Amniotic stem cell (primary cell): ENCODE data around the gene KCNQ5.

Experiments used
- DNase-seq: peaks from one replicate; lab custom pipeline; 2025; lab: John Stamatoyannopoulos, UW

KCNQ5 gene

GRCh38 chr6:73123632-73124329 is 501.9 kb downstream of the KCNQ5 start:
- no peak for DNase-seq

DNA sequence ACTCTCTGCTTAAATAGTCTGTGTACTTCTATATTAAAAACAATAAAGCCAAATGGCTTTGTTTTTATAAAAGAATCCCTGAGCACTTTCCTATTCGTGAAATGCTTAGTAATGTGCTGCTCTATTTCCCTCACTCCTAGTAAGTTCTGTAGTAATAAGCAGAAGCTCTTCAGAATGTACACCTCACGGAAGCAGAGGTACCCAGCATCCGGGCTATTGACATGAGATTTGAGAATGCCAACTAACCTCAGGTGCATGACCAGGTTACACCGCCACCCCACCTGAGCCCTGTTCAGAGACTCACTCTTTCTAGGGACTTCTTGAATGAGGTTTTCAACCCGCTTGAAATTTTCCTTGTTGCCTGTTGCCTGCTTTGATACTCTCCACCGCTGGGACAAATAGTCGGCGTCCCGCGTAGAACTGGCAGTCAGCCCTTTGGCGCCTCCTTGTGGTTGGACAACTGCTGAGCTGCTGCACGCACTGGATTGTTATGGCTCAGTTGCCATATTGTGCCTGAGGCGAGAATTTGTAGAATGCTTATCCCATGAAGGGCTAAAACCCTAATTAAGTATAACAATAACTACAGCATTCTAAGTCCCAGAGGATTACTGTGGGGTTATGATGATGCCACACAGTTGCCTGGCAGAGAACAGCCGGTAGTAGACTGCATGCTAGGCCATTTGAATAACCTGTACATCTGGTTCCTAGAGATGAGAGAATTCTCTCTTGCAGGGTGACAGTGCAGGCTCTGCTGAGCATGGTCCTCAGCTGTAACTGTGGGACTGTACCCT is 508.0 kb downstream of the KCNQ5 start:
- peak; percentile 75 for DNase-seq

DNA sequence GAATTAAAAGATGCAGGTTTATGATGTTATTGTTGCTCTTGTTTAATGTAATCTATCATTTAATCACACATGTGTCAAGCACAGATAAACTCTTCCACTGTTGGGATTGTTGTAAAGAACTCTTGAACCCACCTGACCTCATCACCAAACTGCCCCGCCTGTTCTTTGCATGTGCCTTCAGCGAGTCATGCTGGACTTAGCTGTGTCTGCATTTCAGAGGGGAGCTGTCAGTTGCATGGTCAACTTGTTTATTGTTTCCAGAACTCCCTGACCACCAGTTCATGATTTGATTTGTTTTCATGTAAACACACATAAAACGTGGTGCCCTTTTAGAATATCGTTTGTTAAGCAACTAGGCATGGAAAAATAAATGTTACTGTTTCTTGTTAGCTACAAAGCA is 509.8 kb downstream of the KCNQ5 start:
- DNase-seq = no peak

DNA sequence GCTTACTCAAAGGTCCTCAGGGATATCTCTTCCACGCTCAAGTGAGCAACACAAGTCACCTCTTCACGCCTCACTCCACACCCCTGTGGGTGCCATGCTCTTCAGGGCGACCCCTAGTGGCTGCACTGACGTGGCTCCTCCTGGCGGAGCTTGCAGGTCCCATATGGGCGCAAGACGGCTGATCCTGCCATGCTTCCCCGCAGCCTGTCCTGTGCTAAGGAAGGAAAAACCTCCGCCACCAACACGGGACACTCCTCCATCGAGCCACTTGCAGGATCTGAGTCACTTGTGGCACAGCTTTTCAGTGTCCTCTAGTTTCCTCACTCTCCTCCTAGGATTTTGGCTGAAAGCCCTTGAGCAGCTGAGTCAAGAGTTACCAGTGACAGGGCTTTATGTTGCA is 512.7 kb downstream of the KCNQ5 start:
- DNase-seq = no peak

DNA sequence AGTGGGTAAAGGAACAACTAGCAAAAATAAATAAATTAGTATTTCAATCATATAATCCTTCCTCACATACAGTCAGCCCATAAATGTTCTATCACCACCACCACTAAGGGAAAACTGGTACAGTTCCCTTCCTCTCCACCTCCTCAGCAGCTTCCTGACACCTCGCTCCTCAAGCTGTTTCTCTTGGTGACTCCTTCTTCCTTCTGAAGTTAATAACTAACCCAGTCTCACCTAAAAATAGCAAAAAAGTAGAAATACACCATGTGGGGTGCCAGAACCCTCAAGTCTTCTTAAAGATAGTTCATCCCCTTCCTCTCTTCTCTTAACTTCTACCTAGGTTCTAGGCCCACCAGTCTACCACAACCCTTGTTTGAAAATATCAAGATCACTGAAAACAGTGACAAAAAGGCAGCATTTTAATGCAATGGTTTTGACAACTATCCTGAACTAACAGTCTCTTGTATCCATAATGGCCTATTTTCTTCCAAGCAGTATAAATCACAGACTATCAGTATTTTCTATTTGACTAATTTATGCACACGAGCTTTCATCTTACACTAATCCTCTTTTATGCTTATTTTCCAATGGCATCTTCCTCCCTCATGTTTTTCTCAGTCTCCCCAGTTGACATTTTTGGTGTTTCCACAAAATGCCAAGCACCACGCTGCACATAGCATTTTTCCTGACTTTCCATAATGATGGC is 518.0 kb downstream of the KCNQ5 start:
- no peak for DNase-seq

DNA sequence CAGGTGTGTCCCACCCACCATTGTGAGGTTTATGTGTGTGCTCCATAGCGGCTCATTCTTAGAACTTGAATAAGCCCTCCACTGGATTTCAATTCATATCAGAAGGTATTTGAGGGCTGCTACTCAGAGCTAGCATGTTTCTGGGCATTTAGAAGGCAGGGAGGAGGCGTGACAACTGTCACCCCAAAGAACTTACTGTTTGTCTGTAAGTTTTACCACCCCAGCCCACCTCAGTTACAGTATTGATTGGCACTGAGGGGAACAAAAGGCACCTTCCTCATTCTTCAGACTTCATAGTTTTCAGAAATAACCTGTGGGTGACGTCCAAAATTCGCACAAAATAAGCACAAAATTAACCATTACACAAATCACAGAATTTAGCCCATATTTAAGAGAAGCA is 521.7 kb downstream of the KCNQ5 start:
- DNase-seq = no peak

- no peak for DNase-seq
These were observed 522.7 kb downstream of the KCNQ5 start for GRCh38 chr6:73144516-73144915.

- DNase-seq = no peak
These were observed 523.8 kb downstream of the KCNQ5 start for GRCh38 chr6:73145690-73146089.

DNA sequence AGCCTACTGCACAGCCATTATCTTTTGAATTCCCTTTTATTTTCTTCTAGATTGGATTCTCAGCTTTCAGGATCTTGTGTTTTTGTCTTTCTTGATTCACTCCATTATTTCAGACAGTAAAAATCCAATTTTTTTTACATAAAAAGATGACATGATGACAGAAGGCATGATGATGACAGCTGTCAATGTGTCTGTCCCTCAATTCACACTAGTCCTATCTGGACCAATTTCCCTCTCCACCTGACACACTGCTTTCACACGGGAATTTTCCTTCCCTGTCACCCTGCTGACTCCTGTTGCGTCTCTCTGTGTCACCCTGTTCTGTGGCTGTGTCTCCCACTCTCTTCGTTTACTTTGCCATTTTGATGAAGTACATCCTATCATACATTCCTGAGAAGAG is 529.9 kb downstream of the KCNQ5 start:
- no peak for DNase-seq

GRCh38 chr6:73152556-73152955 is 530.7 kb downstream of the KCNQ5 start:
- no peak for DNase-seq

DNA sequence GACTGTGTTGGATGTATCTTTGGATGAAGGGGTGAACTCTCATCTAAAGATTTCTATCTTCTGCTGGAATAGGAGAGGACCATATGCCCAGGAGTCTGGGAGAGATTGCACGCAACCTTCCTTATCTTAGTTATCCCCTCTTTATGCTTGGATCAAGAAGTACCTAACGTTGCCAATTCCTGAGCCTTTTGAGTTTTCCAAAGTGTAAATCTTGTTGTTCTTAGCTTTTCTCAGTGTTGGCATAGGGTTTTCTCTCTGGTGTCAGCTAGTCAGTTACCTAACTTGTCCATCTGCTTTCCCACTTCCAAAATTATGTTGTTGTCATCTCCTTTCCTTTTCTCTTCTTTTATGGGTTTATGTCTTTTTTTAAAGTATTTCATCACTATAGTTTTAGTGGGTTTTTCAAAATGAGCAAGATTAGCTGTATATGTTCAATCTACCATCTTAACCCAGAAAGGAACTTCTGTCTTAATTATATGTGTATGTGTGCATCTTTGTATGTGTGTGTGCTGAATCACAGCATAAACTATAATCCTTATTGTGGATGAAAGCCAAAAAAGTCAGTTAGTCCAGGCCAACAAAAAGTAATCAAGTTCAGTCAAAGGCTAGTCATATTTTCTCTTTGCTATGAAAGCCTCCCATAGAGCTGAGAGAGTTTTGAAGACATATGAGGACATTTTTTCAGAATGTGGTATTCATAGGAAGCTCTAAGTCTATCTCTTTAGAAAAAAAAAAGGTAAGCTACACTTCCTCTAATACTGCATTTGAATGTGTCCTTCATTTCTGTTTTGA is 531.3 kb downstream of the KCNQ5 start:
- DNase-seq = peak; percentile 6

- DNase-seq = no peak
These were observed 535.2 kb downstream of the KCNQ5 start for GRCh38 chr6:73156793-73157767.

DNA sequence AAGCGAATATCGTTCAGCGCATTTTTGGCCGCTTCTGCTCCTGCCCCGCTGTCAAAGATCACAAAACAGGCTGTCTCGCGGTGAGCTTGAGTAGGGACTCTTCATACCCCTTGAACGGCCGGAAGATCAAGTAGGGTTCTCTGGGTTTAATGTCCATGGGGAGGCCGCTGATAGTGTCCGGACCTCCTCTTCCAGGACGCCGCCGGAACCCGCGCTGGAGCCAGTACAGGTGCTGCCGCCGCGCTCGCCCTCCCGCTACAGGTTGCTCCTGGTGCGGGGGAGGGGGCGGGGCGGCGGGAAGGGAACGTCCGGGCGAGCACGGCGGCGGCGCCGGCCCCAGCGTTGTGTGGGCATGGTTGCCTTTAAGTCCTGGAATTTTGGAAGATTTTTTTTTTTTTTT is 536.0 kb downstream of the KCNQ5 start:
- no peak for DNase-seq

DNA sequence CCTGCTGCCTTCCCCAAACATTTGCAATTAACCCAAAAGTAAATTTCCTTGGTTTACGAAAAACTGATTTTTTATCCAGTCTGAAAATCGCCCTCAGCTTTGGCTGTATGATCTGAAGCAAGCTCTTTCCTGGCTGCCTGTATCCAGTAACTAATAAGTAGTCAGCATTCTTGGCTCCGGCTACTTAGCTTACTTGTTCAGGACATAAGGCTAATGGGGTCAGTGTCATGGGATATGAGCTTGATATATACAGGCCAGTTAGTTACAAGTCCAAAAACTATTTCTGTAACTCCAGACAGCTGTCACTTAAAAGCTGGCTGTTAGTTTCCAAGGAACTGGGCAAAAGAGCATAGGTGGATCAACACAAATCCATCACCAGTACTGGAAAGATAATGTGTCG is 547.2 kb downstream of the KCNQ5 start:
- DNase-seq = no peak

- no peak for DNase-seq
These were observed 547.8 kb downstream of the KCNQ5 start for GRCh38 chr6:73169633-73170032.

- DNase-seq = no peak
These were observed 552.8 kb downstream of the KCNQ5 start for GRCh38 chr6:73174646-73175045.

GRCh38 chr6:73176057-73176456 is 554.2 kb downstream of the KCNQ5 start:
- no peak for DNase-seq

- no peak for DNase-seq
These were observed 555.5 kb downstream of the KCNQ5 start for GRCh38 chr6:73177221-73177944.

GRCh38 chr6:73180076-73180738 is 558.3 kb downstream of the KCNQ5 start:
- no peak for DNase-seq
